ENCODE measurements around the gene NR1I2. TPM values are rescaled to one million over a fixed set of nuclear protein-coding genes. Genes with fewer than 3 reads are reported as not detected.

Gene NR1I2
- total RNA-seq, 4 donors from 2014 or later: 0.21 to 0.62 TPM; not detected in 2

- DNase-seq: no peak
- H3K27ac ChIP-seq: no peak overlapping the region
- no peaks in the 10 kb centered on the region for H3K4me1 ChIP-seq
- H3K27me3 ChIP-seq: peaks cover 0 to 4% of the 10 kb centered on the region in 2 donors
- H3K36me3 ChIP-seq: no peaks in the 10 kb centered on the region
- no peaks in the 10 kb centered on the region for H3K9me3 ChIP-seq
- no peak overlapping the region for H3K4me3 ChIP-seq
- no peak for TF ChIP-seq CTCF (IDR thresholded peaks at IDR 0.05)
- TF ChIP-seq POLR2A (IDR thresholded peaks at IDR 0.05): no peak
- intact Hi-C loops (cut with DNase I; ENCODE audit: low total_unique reads): no loop called here
Observed at GRCh38 chr3:119796368-119796767, 14.5 kb downstream of the NR1I2 start.

GRCh38 chr3:119796785-119797184 is 14.9 kb downstream of the NR1I2 start:
- DNase-seq: no peak
- intact Hi-C loops (cut with DNase I; ENCODE audit: low total_unique reads): no loop called here
- no peaks in the 10 kb centered on the region for H3K36me3 ChIP-seq
- TF ChIP-seq CTCF (IDR thresholded peaks at IDR 0.05) (no peak), POLR2A (IDR thresholded peaks at IDR 0.05) (no peak)
- H3K27ac ChIP-seq: no peak overlapping the region
- peaks cover 0 to 4% of the 10 kb centered on the region in 2 donors for H3K27me3 ChIP-seq
- no peaks in the 10 kb centered on the region for H3K4me1 ChIP-seq
- no peak overlapping the region for H3K4me3 ChIP-seq
- H3K9me3 ChIP-seq: no peaks in the 10 kb centered on the region

- H3K9me3 ChIP-seq: no peaks in the 10 kb centered on the region
- H3K27me3 ChIP-seq: peaks cover 0 to 4% of the 10 kb centered on the region in 2 donors
- intact Hi-C loops (cut with DNase I; ENCODE audit: low total_unique reads): no loop called here
- H3K4me3 ChIP-seq: no peak overlapping the region
- no peak for DNase-seq
- no peak overlapping the region for H3K27ac ChIP-seq
- TF ChIP-seq POLR2A (IDR thresholded peaks at IDR 0.05) (no peak), CTCF (IDR thresholded peaks at IDR 0.05) (no peak)
- H3K36me3 ChIP-seq: no peaks in the 10 kb centered on the region
- no peaks in the 10 kb centered on the region for H3K4me1 ChIP-seq
Observed at GRCh38 chr3:119800844-119801243, 18.9 kb downstream of the NR1I2 start.

- no peak overlapping the region for H3K4me3 ChIP-seq
- no peaks in the 10 kb centered on the region for H3K27me3 ChIP-seq
- no peaks in the 10 kb centered on the region for H3K4me1 ChIP-seq
- H3K9me3 ChIP-seq: no peaks in the 10 kb centered on the region
- intact Hi-C loops (cut with DNase I; ENCODE audit: low total_unique reads): no loop called here
- no peaks in the 10 kb centered on the region for H3K36me3 ChIP-seq
- DNase-seq: no peak
- TF ChIP-seq POLR2A (IDR thresholded peaks at IDR 0.05): no peak
- TF ChIP-seq CTCF (IDR thresholded peaks at IDR 0.05): no peak
- H3K27ac ChIP-seq: no peak overlapping the region
Observed at GRCh38 chr3:119808244-119808643, 26.3 kb downstream of the NR1I2 start.

- intact Hi-C loops (cut with DNase I; ENCODE audit: low total_unique reads): no loop called here
- H3K4me3 ChIP-seq: no peak overlapping the region
- H3K4me1 ChIP-seq: no peaks in the 10 kb centered on the region
- no peaks in the 10 kb centered on the region for H3K27me3 ChIP-seq
- no peaks in the 10 kb centered on the region for H3K9me3 ChIP-seq
- no peak for DNase-seq
- no peaks in the 10 kb centered on the region for H3K36me3 ChIP-seq
- TF ChIP-seq CTCF (IDR thresholded peaks at IDR 0.05) (no peak), POLR2A (IDR thresholded peaks at IDR 0.05) (no peak)
- no peak overlapping the region for H3K27ac ChIP-seq
Observed at GRCh38 chr3:119808843-119809242, 26.9 kb downstream of the NR1I2 start.

Measured in uterus (tissue), 4 donors.